Ishikawa (cell line): ENCODE measurements around the gene STOML2.

Experiments
- CREB1 ChIP-seq: IDR thresholded peaks from 2 replicates; pipeline ENCODE4 v1.6.1; 2012; ENCODE audit warnings: low read depth
- EGR1 ChIP-seq: IDR thresholded peaks from 2 replicates; pipeline ENCODE4 v1.6.1; 2012
- EP300 ChIP-seq: IDR thresholded peaks from 2 replicates; pipeline ENCODE4 v1.6.1; 2012; ENCODE audit warnings: borderline replicate concordance
- RAD21 ChIP-seq: IDR thresholded peaks from 2 replicates; pipeline ENCODE4 v1.6.1; 2012; ENCODE audit warnings: low read depth
- TAF1 ChIP-seq: IDR thresholded peaks from 2 replicates; pipeline ENCODE4 v1.6.1; 2012; ENCODE audit warnings: low read depth, mild to moderate bottlenecking
- TEAD4 ChIP-seq: IDR thresholded peaks from 2 replicates; pipeline ENCODE4 v1.6.1; 2012
- TF ChIP-seq, protein P1 (sequence below): IDR thresholded peaks from 2 replicates; pipeline ENCODE4 v1.6.1; 2012

DNA sequence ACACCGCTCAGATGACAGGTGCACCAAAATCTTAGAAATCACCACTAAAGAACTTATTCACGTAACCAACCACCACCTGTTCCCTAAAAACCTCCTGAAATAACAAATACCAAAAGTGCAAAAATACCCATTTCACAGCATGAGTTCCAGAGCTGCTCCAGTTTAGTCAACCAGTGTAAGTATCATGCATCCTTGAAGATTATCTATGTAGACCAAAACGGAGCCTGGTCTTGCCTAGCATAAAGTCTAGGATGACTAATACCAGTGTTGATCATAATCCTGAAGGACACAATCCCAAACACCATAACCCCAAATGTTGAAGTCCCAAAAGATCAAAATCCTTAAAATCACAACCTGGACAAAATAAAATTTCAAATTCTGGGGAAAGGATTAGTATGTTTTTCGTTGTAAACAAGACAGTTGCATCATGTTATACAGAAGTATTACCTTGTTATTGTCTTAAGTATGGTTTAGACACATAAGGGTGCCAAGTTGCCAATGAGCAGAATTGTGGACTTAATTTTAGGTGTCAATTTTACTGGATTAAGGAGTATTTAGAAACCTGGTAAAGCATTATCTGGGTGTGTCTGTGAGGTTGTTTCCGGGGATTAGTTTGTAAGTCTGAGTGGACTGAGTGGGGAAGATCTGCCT lies 48.6 kb downstream of the STOML2 start:
- TF ChIP-seq EGR1 (no peak), TAF1 (no peak), EP300 (no peak), CREB1 (no peak), TEAD4 (no peak), RAD21 (no peak)
- TF ChIP-seq, protein P1, sequence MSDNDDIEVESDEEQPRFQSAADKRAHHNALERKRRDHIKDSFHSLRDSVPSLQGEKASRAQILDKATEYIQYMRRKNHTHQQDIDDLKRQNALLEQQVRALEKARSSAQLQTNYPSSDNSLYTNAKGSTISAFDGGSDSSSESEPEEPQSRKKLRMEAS: no peak
